Inflammatory macrophage treated with lipopolysaccharide for 1 hour (primary cell): ENCODE results near the gene KLHL20.
"Not testable (repeated sequence)": the region's sequence is repeated elsewhere in the genome, so short reads cannot be mapped to it uniquely, and the experiment has no call there.

Experiments used
- DNase-seq, 2 donors: peaks; one replicate each; pipeline ENCODE4 v3.0.0-alpha.2; 2020 to 2022

KLHL20 gene

GRCh38 chr1:173753830-173754229 is 39.0 kb downstream of the KLHL20 start:
- no peak for DNase-seq

- DNase-seq = no peak
These were observed 42.9 kb downstream of the KLHL20 start for GRCh38 chr1:173757666-173758065.

- no peak for DNase-seq
These were observed 43.3 kb downstream of the KLHL20 start for GRCh38 chr1:173758110-173758509.

- DNase-seq = no peak
These were observed 44.2 kb downstream of the KLHL20 start for GRCh38 chr1:173758980-173759379.

GRCh38 chr1:173764331-173764730 is 49.5 kb downstream of the KLHL20 start:
- not testable (repeated sequence) for DNase-seq

GRCh38 chr1:173768206-173768605 is 53.4 kb downstream of the KLHL20 start:
- no peak for DNase-seq

- DNase-seq = no peak
These were observed 54.0 kb downstream of the KLHL20 start for GRCh38 chr1:173768827-173769226.

- DNase-seq = not testable (repeated sequence)
These were observed 55.5 kb downstream of the KLHL20 start for GRCh38 chr1:173770330-173770729.

- no peak for DNase-seq
These were observed 56.8 kb downstream of the KLHL20 start for GRCh38 chr1:173771560-173771959.

GRCh38 chr1:173775578-173776226 is 60.9 kb downstream of the KLHL20 start:
- peak; percentile 5 to 35 for DNase-seq

GRCh38 chr1:173779936-173780335 is 65.2 kb downstream of the KLHL20 start:
- DNase-seq = no peak

GRCh38 chr1:173784997-173785396 is 70.2 kb downstream of the KLHL20 start:
- DNase-seq = no peak

GRCh38 chr1:173789841-173790240 is 75.1 kb downstream of the KLHL20 start:
- DNase-seq = no peak

GRCh38 chr1:173798078-173798477 is 83.3 kb downstream of the KLHL20 start:
- no peak for DNase-seq

GRCh38 chr1:173799995-173800394 is 85.2 kb downstream of the KLHL20 start:
- DNase-seq = not testable (repeated sequence)

GRCh38 chr1:173802961-173803360 is 88.2 kb downstream of the KLHL20 start:
- no peak for DNase-seq

GRCh38 chr1:173813654-173814053 is 98.9 kb downstream of the KLHL20 start:
- not testable (repeated sequence) for DNase-seq

- no peak for DNase-seq
These were observed 103.7 kb downstream of the KLHL20 start for GRCh38 chr1:173818459-173818858.

GRCh38 chr1:173821680-173822079 is 106.9 kb downstream of the KLHL20 start:
- no peak for DNase-seq

- no peak for DNase-seq
These were observed 109.1 kb downstream of the KLHL20 start for GRCh38 chr1:173823781-173824314.

- DNase-seq = peak; percentile 95 to 97
These were observed 109.7 kb downstream of the KLHL20 start, which contains the start of the genes CENPL and DARS2 for GRCh38 chr1:173824315-173825081. Gene CENPL, minus strand, starts transcription at chr1:173824883. Its CDS starts 13,584 bp downstream, at chr1:173811299. Gene DARS2, plus strand, starts transcription at chr1:173824673. Its CDS starts 557 bp downstream, at chr1:173825230.

GRCh38 chr1:173827611-173828010 is 112.8 kb downstream of the KLHL20 start:
- no peak for DNase-seq

GRCh38 chr1:173832748-173833147 is 118.0 kb downstream of the KLHL20 start:
- no peak for DNase-seq
